SIG-M5 treated with dmso at 0.1 percent for 504 hours (cell line): Measurements from ENCODE around the gene MBP.

Experiments
- DNase-seq: peaks from one replicate; lab custom pipeline; 2025; ENCODE audit not compliant: unreplicated experiment; lab: John Stamatoyannopoulos, UW

Gene MBP

DNA sequence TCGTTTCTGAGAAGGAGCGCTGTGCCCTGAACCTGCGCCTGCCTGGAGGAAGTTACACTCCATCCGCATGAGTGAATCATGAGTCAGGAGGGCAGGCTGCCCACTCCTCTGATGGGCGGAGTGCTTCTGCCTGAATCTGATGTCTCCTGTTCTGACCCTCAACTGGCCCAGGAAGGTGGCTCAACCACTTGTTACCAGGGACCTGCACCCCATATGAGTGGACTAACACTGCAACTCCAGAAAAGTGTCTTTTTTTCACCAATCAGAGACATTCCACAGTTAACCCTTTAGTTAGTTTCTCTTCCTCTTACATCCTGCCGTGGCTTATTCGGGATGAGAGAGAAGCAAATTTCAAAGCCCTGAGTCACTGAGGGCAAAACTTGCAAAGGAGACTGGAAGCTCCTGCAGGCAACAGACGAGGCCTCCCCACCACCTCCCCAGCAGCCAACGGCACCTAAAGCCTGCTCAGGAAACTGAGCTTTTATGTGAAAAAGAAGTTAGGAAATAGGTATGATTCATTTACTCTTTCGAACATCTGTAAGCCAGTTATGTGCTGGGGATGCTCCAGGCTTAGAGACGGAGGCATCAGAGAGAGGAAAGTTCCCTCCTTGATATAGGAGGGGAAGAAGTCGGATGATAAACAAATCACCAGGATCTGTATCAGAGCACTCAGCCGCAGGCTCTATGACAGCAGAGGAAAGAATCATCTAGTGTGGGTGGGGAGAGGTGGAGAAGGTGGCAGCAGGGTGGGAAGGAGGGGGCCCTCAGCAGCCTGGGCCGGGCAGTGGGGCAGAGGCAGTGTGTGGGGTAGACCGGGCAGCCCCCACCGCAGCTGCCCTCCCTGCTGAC is 30.9 kb downstream of the MBP start:
- DNase-seq, result peak; percentile 98

- DNase-seq, result no peak
Observed at GRCh38 chr18:77100751-77101355, 31.7 kb downstream of the MBP start.

DNA sequence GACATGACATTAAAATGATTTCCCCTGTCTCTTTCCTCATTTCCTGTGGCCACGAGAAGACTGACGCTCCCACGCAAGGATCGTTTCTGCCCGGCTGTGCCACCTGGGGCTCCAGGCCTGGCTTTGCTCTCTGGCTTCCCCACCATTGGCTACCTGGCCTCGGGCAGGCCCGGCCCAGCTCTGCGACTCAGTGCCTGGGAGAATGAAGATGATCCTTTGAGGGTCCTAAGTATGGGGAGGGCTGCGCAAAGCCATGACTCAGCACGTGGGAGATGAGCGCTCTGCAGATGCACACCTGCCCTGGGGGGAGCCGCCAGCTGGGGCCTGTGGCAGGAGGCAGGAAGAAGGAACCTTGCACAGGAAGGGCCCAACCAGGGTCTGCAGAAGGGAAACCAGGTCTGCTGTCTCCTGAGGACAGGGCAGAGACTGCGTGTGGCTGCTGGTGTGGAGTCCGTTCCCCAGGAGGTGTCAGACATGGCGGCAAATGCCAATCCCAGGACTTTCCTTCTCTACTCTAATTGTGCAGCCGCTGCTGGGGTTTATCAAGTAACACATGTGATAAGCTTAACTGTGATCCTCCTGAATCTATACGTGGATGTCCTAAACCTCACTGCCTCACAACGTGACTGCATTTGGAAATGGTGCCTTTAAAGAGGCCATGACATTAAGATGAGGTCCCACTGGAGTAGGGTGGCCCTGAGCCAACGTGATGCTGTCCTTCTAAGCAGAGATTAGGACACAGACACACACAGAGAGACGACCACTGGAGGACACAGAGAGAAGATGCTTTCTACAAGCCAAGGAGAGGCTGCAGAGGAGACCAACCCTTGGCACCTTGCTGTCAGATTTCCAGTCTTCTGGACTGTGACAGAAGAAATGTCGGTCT is 32.9 kb downstream of the MBP start:
- no peak for DNase-seq

DNA sequence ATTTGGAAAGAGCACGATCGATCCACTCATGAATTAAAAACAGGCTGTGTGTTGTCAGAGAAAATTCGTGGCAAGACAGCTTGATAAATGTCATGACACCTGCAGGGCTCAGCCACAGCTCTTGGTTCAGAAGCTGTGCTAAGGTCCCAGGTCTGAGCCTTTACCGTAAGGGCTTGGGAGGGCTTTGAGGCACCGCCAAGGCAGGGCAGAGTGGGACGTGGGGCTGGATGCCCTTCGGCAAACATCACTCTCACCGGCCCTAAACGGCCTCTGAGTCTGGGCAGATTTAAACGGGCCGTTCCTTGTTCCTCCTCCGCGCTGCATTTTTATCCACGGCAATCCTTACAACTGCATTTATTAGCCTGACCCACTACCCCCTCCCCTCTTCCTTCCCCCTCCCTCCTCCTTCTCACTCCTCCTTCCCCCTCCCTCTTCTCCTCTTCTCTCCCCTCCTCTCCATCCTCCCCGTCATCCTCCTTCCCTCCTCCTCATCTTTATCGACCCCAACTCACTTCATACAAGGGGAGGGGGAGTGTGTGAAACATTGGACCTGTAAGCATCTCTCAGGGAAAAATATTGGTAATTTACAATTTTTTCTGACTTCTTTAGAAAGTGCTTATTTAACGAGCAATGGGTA is 33.9 kb downstream of the MBP start:
- DNase-seq, result no peak

- DNase-seq, result peak; percentile 58
Observed at GRCh38 chr18:77098029-77098428, 34.6 kb downstream of the MBP start.

DNA sequence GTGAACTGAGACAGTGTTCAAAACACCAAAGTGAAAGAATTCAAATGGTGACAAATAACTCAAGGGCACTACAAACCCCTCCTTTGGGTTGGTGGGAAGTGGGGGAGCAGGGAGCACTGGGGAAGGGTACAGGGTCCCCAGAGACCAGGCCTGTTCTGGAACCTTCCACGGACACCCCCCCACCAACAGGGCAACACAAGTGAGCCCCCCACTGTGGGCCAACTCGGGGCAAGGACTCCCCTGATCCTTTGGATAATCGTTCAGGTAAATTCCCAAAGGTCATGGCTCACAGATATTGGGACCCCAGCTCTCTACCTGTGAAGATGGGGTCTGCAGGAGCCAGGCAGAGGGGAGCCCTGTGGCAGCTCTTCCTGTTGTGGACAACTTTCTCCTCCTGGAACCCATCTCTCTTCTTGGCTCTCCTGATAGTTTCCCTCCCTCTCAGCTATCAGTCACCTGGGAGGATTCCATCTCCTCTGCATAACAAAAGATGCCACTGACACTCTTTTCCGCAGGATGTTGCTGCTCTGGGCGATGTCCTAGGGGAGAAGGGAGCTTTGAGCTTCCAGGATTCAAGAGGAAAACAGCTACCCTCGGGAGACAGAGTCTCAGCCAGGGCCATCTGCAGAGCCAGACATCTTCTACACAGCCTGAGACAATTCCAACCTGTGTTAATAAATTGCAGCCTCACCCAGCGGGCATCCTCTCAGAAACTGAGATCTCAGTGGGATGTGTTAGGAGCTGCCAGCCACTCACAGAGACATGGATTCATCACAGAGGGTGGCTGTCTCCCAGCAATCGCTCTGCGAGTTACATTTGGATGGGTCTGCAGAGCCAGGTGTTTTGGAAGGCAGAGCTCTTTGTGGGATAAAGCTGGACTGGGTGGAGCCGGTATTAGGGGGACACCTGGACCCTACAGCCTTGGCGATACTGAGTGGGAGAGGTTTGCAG is 35.4 kb downstream of the MBP start:
- no peak for DNase-seq

- peak; percentile 13 for DNase-seq
Observed at GRCh38 chr18:77095391-77096371, 36.9 kb downstream of the MBP start.

GRCh38 chr18:77093586-77093985 is 39.0 kb downstream of the MBP start:
- no peak for DNase-seq

GRCh38 chr18:77093067-77093430 is 39.5 kb downstream of the MBP start:
- no peak for DNase-seq

- DNase-seq, result no peak
Observed at GRCh38 chr18:77092104-77093066, 40.2 kb downstream of the MBP start.

DNA sequence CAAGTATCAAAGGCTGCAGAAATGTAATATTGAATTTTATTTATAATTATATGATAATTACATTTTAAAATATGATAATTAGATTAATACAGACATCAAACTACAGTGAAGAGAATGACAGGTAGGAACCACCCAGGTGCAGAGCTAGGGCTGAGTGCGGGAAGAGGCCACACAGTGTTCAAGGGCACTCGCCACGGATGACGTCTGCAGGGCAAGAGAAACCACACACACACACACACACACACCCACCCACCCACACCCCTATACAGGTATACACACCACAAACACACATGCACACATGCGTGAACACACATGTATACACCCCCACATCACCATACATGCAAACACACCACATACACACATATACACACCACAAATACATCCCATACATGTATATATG is 41.2 kb downstream of the MBP start:
- DNase-seq, result no peak

GRCh38 chr18:77090546-77091174 is 41.9 kb downstream of the MBP start:
- no peak for DNase-seq

- DNase-seq, result no peak
Observed at GRCh38 chr18:77089723-77090285, 42.8 kb downstream of the MBP start.

- peak; percentile 15 for DNase-seq
Observed at GRCh38 chr18:77088963-77089722, 43.4 kb downstream of the MBP start.

DNA sequence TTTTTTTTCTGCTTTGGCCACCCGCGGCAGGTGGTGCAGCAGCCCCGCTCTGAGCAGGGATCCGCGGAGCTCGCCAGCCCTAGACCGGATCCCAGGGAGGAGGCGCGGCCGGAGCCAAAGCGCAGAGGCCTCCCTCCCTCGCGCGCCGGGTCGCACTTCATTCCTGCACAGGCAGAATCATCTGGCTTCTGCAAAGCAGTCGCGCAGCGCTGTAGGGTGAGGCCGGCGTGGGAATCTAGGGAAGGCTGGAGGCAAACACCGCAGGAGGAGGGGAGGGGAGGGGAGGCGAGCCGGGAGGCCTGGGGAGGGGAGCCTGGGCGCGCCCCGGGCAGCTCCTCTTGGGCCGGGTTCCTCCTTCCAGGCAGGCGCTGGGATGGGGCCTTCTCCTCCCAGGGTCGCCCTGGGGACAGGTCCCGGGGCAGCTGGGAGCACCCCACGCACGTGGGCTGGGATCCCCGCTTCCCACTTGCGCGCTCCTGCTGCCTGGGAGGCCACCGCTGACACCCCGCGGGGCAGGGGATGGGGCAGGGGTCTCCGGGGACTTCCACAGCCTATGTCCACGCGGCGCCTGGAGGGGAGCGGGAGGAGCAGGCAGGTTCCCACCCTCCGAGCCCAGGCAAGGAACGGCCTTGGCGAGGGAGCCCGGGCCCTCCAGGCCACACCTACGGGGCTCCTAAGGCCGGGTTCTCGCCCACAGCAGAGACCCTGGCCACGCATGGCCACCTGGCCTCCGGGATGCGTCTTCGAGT is 45.0 kb downstream of the MBP start:
- DNase-seq, result no peak
